Upper lobe of left lung (tissue), 4 donors: ENCODE data around the gene C17orf100.
"Not testable (repeated sequence)": the region's sequence is repeated elsewhere in the genome, so short reads cannot be mapped to it uniquely, and the experiment has no call there.

Source experiments
- CTCF ChIP-seq, 6 experiments: fragments of 450-650 bp in 4 of 6; fragments of 200-600 bp in 2 of 6; sonication (generic) in 2 of 6; IDR thresholded peaks; one replicate each; pipeline ENCODE4 v1.5.1; 2016 to 2019; ENCODE audit warnings: antibody characterized with exemption in 6 of 6
- POLR2A ChIP-seq, 4 donors: fragments of 450-650 bp; IDR thresholded peaks; one replicate each; pipeline ENCODE4 v1.5.1; 2016 to 2017; ENCODE audit warnings: antibody characterized with exemption in 4 of 4, mild to moderate bottlenecking in 2 of 4
- POLR2AphosphoS5 ChIP-seq, 2 donors: sonication (generic); formaldehyde crosslinking; IDR thresholded peaks; one replicate each; pipeline ENCODE4 v1.5.1; 2017; ENCODE audit warnings: antibody characterized with exemption in 2 of 2

GRCh38 chr17:6663200-6663599, 11.6 kb downstream of the C17orf100 start:
- not testable (repeated sequence) for TF ChIP-seq CTCF, POLR2AphosphoS5, POLR2A (IDR thresholded peaks at IDR 0.05)
